HCT116 (cell line): Measurements from ENCODE around the gene RARS1. TPM values are rescaled to one million over a fixed set of nuclear protein-coding genes. Genes with fewer than 3 reads are reported as not detected.

Experiments
- ATAC-seq: fragments of 200-7000 bp; cut with Tn5 transposase; 2 replicates; pipeline ENCODE4 v1.9.1; 2020; ENCODE audit warnings: mild to moderate bottlenecking, moderate library complexity
- BruUV-seq: library from RNA; stranded (reverse); fragments of 400-500 nt; replicated peaks from 2 replicates; lab custom pipeline; 2021; lab: Mats Ljungman, UMichigan
- CTCF ChIA-PET: fragments of 300-600 bp; sonication (Branson Sonifier 250); formaldehyde crosslinking; loops from one replicate; lab custom pipeline; 2021; ENCODE audit warnings: antibody characterized with exemption; lab: Charles Lee
- POLR2A ChIA-PET: fragments of 300-600, 350-600 bp; sonication (Branson Sonifier 250); formaldehyde crosslinking; loops from one replicate; lab custom pipeline; 2021; ENCODE audit warnings: antibody characterized with exemption; lab: Charles Lee
- RAD21 ChIA-PET, 2 experiments: fragments of 300-600 bp; sonication (Branson Sonifier 250); formaldehyde crosslinking; loops; one replicate each; lab custom pipeline; 2023; ENCODE audit warnings: low total read pairs in 2 of 2; ENCODE audit not compliant: uncharacterized antibody in 2 of 2, unreplicated experiment in 2 of 2, low non-redundant PET in 1 of 2; lab: Charles Lee
- DNase-seq: peaks from one replicate; pipeline ENCODE4 v3.0.0-alpha.2; 2010; ENCODE audit warnings: low read depth, low spot score
- H2AFZ ChIP-seq: fragments of 200-600 bp; shearing (Covaris generic), sonication (generic); 2 replicates; pipeline ENCODE4 v1.6.1; 2017; ENCODE audit warnings: low read depth, mixed run types, mixed read lengths, antibody characterized with exemption, low read length; ENCODE audit not compliant: poor library complexity, severe bottlenecking
- H3K27ac ChIP-seq: 2 replicates; pipeline ENCODE4 v1.5.1; 2012; ENCODE audit warnings: low read depth, low read length
- H3K27me3 ChIP-seq: fragments of 200-600 bp; sonication (generic); 2 replicates; pipeline ENCODE4 v1.6.1; 2016; ENCODE audit warnings: mixed run types, low read length, mixed read lengths; ENCODE audit not compliant: insufficient read depth
- H3K36me3 ChIP-seq, 2 experiments: fragments of 200-500 bp in 1 of 2; fragments of 200-600 bp in 1 of 2; sonication (Bioruptor generic) in 1 of 2; sonication (generic) in 1 of 2; 2 replicates each; pipeline versions ENCODE4 v1.5.1 to v1.6.1; 2014 to 2016; ENCODE audit warnings: low read length in 2 of 2, inconsistent platforms in 1 of 2, mixed read lengths in 1 of 2, mixed run types in 1 of 2; ENCODE audit not compliant: insufficient read depth in 2 of 2, control insufficient read depth in 1 of 2
- H3K4me1 ChIP-seq, 2 experiments: fragments of 200-600 bp in 1 of 2; sonication (generic) in 1 of 2; 2 replicates each; pipeline versions ENCODE4 v1.5.1 to v1.6.1; 2012 to 2017; ENCODE audit warnings: low read length in 2 of 2, inconsistent platforms in 1 of 2, mild to moderate bottlenecking in 1 of 2, mixed read lengths in 1 of 2, mixed run types in 1 of 2, moderate library complexity in 1 of 2; ENCODE audit not compliant: insufficient read depth in 2 of 2, control insufficient read depth in 1 of 2
- H3K4me2 ChIP-seq: fragments of 200-600 bp; sonication (generic); 2 replicates; pipeline ENCODE4 v1.6.1; 2017; ENCODE audit warnings: mixed run types, low read length, mixed read lengths
- H3K4me3 ChIP-seq, 2 experiments: fragments of 200-600 bp in 1 of 2; sonication (generic) in 1 of 2; replicated peaks in 1 of 2; 2 replicates each; pipeline ENCODE4 v1.5.1; 2011 to 2016; ENCODE audit warnings: low read length in 2 of 2, control low read depth in 1 of 2, low read depth in 1 of 2, mild to moderate bottlenecking in 1 of 2, mixed read lengths in 1 of 2, mixed run types in 1 of 2
- H3K79me2 ChIP-seq: fragments of 200-600 bp; sonication (generic); 2 replicates; pipeline ENCODE4 v1.6.1; 2017; ENCODE audit warnings: mild to moderate bottlenecking, mixed run types, low read length, moderate library complexity, mixed read lengths; ENCODE audit not compliant: insufficient read depth
- H3K9ac ChIP-seq: fragments of 200-600 bp; sonication (generic); 2 replicates; pipeline ENCODE4 v1.6.1; 2016; ENCODE audit warnings: low read length, mixed read lengths
- H3K9me2 ChIP-seq: fragments of 200-600 bp; sonication (generic), shearing (Covaris generic); 2 replicates; pipeline ENCODE4 v1.6.1; 2017; ENCODE audit warnings: mixed run types, mild to moderate bottlenecking, moderate library complexity; ENCODE audit not compliant: insufficient read depth
- H3K9me3 ChIP-seq, 2 experiments: fragments of 200-500 bp in 1 of 2; fragments of 200-600 bp in 1 of 2; sonication (Bioruptor generic) in 1 of 2; sonication (generic) in 1 of 2; 2 replicates each; pipeline ENCODE4 v1.6.1; 2014 to 2017; ENCODE audit warnings: low read length in 2 of 2, mixed read lengths in 2 of 2, inconsistent platforms in 1 of 2, low read depth in 1 of 2, mild to moderate bottlenecking in 1 of 2, mixed run types in 1 of 2, moderate library complexity in 1 of 2; ENCODE audit not compliant: control insufficient read depth in 1 of 2, insufficient read depth in 1 of 2
- H4K20me1 ChIP-seq: fragments of 200-600 bp; sonication (generic), shearing (Covaris generic); 2 replicates; pipeline ENCODE4 v1.6.1; 2017; ENCODE audit warnings: mixed run types, mild to moderate bottlenecking, moderate library complexity; ENCODE audit not compliant: insufficient read depth
- CBX3 ChIP-seq: IDR thresholded peaks from 2 replicates; pipeline ENCODE4 v1.6.1; 2012; ENCODE audit warnings: low read depth
- CEBPB ChIP-seq: IDR thresholded peaks from 2 replicates; pipeline ENCODE4 v1.6.1; 2012; ENCODE audit warnings: low read depth
- CTCF ChIP-seq, 3 experiments: fragments of 200-600 bp in 1 of 3; sonication (generic) in 1 of 3; IDR thresholded peaks in 2 of 3; conservative IDR thresholded peaks in 1 of 3; 2 replicates each; pipeline ENCODE4 v1.5.1; 2012 to 2017; ENCODE audit warnings: low read depth in 2 of 3, low read length in 2 of 3, antibody characterized with exemption in 1 of 3, borderline replicate concordance in 1 of 3, control low read depth in 1 of 3, mild to moderate bottlenecking in 1 of 3, mixed read lengths in 1 of 3, mixed run types in 1 of 3, moderate library complexity in 1 of 3; ENCODE audit not compliant: insufficient read depth in 1 of 3
- EGR1 ChIP-seq: IDR thresholded peaks from 2 replicates; pipeline ENCODE4 v1.6.1; 2012; ENCODE audit warnings: low read depth
- ELF1 ChIP-seq: IDR thresholded peaks from 2 replicates; pipeline ENCODE4 v1.6.1; 2012; ENCODE audit warnings: low read depth, borderline replicate concordance
- EZH2 ChIP-seq: fragments of 200-600 bp; sonication (generic); IDR thresholded peaks from 2 replicates; pipeline ENCODE4 v1.6.1; 2017; ENCODE audit warnings: antibody characterized with exemption, mixed run types
- EZH2phosphoT487 ChIP-seq: fragments of 200-600 bp; IDR thresholded peaks from 2 replicates; pipeline ENCODE4 v1.6.1; 2018; ENCODE audit warnings: antibody characterized with exemption, borderline replicate concordance
- MAX ChIP-seq: IDR thresholded peaks from 2 replicates; pipeline ENCODE4 v1.6.1; 2012
- POLR2A ChIP-seq: IDR thresholded peaks from 2 replicates; pipeline ENCODE4 v1.7.0; 2011; ENCODE audit warnings: borderline replicate concordance; ENCODE audit not compliant: insufficient read depth, insufficient read length; ENCODE audit errors: extremely low read depth
- POLR2AphosphoS5 ChIP-seq: IDR thresholded peaks from 2 replicates; pipeline ENCODE4 v1.6.1; 2011; ENCODE audit warnings: mild to moderate bottlenecking, low read depth, low read length, moderate library complexity
- RAD21 ChIP-seq: IDR thresholded peaks from 2 replicates; pipeline ENCODE4 v1.6.1; 2012; ENCODE audit warnings: low read depth, mild to moderate bottlenecking
- REST ChIP-seq: IDR thresholded peaks from 2 replicates; pipeline ENCODE4 v1.6.1; 2012; ENCODE audit warnings: low read depth
- SIN3A ChIP-seq: IDR thresholded peaks from 2 replicates; pipeline ENCODE4 v1.6.1; 2012; ENCODE audit warnings: low read depth
- SP1 ChIP-seq: IDR thresholded peaks from 2 replicates; pipeline ENCODE4 v1.6.1; 2012; ENCODE audit warnings: low read depth
- SRF ChIP-seq: IDR thresholded peaks from 2 replicates; pipeline ENCODE4 v1.6.1; 2012; ENCODE audit warnings: low read depth
- TCF7L2 ChIP-seq: IDR thresholded peaks from 2 replicates; pipeline ENCODE4 v1.7.0; 2011; ENCODE audit warnings: borderline replicate concordance, inconsistent platforms; ENCODE audit not compliant: insufficient read depth, insufficient read length; ENCODE audit errors: extremely low read depth
- YY1 ChIP-seq: IDR thresholded peaks from 2 replicates; pipeline ENCODE4 v1.6.1; 2011; ENCODE audit warnings: low read length, low read depth, moderate library complexity, mild to moderate bottlenecking; ENCODE audit not compliant: insufficient replicate concordance; ENCODE audit errors: extremely low read depth
- ZBTB33 ChIP-seq: IDR thresholded peaks from 2 replicates; pipeline ENCODE4 v1.6.1; 2011; ENCODE audit warnings: mild to moderate bottlenecking, low read length, moderate library complexity; ENCODE audit not compliant: insufficient replicate concordance; ENCODE audit errors: extremely low read depth
- ZNF274 ChIP-seq: fragments of 200-500 bp; sonication (Bioruptor generic); IDR thresholded peaks from 2 replicates; pipeline ENCODE4 v1.6.1; 2014; ENCODE audit warnings: mild to moderate bottlenecking, low read depth, low read length, inconsistent platforms
- intact Hi-C: fragments of 100-400 bp; cut with micrococcal nuclease; formaldehyde crosslinking; loops from 2 replicates; pipeline ENCODE4 v1.10.0; 2022
- total RNA-seq: library from RNA; stranded (reverse); gene quantifications from one replicate; pipeline ENCODE4 v1.2.1, GENCODE V29; 2021; ENCODE audit not compliant: unreplicated experiment

The RARS1 gene
- total RNA-seq, 1 experiment from 2014 or later: 122 TPM

- no peak for TF ChIP-seq SIN3A
These were observed 28.7 kb upstream of the RARS1 start (continued) for GRCh38 chr5:168457542-168457941.

GRCh38 chr5:168460606-168461005 lies 25.7 kb upstream of the RARS1 start:
- Histone ChIP-seq H3K9ac (no peak overlapping the region), H3K4me2 (no peak overlapping the region), H3K36me3 (peaks cover 24 to 51% of the 10 kb centered on the region in 2 experiments), H4K20me1 (no peaks in the 10 kb centered on the region), H3K4me3 (no peak overlapping the region), H3K4me1 (no peaks in the 10 kb centered on the region), H3K9me3 (no peaks in the 10 kb centered on the region), H3K27ac (no peak overlapping the region), H3K27me3 (no peaks in the 10 kb centered on the region), H2AFZ (no peak overlapping the region), H3K9me2 (no peaks in the 10 kb centered on the region), H3K79me2 (no peaks in the 10 kb centered on the region)
- CTCF ChIA-PET: no interaction called here
- intact Hi-C loops: no loop called here
- no TSS peak for BruUV-seq
- POLR2A ChIA-PET: no interaction called here
- RAD21 ChIA-PET: no interaction called here
- ATAC-seq (no peak), DNase-seq (no peak)
- TF ChIP-seq YY1 (no peak), CBX3 (no peak), TCF7L2 (no peak), MAX (no peak), POLR2A (no peak), POLR2AphosphoS5 (no peak), REST (no peak), SRF (no peak), SP1 (no peak), CTCF (IDR thresholded peaks at IDR 0.05 in 2 of 3, conservative IDR thresholded peaks at IDR 0.05 in 1 of 3; ENCODE audit: borderline replicate concordance in 1 of 3, insufficient read depth in 1 of 3, low read depth in 2 of 3, low read length in 2 of 3) (no peak), SIN3A (no peak), CEBPB (no peak), ZNF274 (no peak), RAD21 (no peak), EZH2 (no peak), EGR1 (no peak), EZH2phosphoT487 (no peak), ELF1 (no peak), ZBTB33 (no peak)
